ENCODE data around the gene LDHA.

Gene LDHA

GRCh38 chr11:18383388-18384156 lies 10.8 kb upstream of the LDHA start:
- Histone ChIP-seq H3K27me3 (ENCODE audit: insufficient read depth, low read depth) (no peaks in the 10 kb centered on the region), H3K9ac (peak overlapping the region; percentile 79), H3K27ac (peak overlapping the region; percentile 99), H3K4me1 (ENCODE audit: low read depth, poor library complexity, severe bottlenecking) (peaks cover 37% of the 10 kb centered on the region), H3K4me2 (peak overlapping the region; percentile 87), H3K36me3 (ENCODE audit: insufficient read depth) (no peaks in the 10 kb centered on the region), H2AFZ (ENCODE audit: low read depth) (peak overlapping the region; percentile 88), H4K20me1 (ENCODE audit: insufficient read depth) (no peaks in the 10 kb centered on the region), H3K4me3 (IDR thresholded peaks at IDR 0.05; ENCODE audit: insufficient read depth, low read depth, low read length) (no peak overlapping the region), H3K79me2 (ENCODE audit: insufficient read depth, low read depth) (no peaks in the 10 kb centered on the region)
- no peak for TF ChIP-seq CTCF (conservative IDR thresholded peaks at IDR 0.05; ENCODE audit: low read depth, low read length)

DNA sequence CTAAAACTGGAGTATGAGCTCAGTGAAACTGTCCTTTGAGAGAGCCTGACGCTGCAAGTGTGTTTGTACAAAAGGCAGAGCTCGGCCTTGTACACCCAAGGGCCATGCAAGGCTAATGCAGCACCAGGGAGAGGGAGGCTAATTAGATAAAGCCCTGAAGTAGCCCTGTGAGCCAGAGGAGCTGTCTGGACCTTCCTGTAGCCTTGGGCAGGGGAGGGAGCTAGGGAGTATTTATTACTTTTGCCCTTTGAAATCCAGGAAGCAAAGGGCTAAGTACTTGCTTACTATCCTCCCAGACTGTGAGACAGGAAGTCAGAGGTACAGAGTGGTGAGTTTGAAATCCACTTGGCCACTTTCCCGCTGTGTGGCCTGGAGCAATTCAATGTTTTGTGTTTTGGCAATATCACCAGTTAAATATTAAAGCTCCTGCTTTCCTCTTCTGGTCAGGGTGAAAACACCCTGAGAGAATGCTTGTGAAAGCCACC lies 10.2 kb upstream of the LDHA start:
- H3K9ac ChIP-seq: peak overlapping the region; percentile 79
- TF ChIP-seq CTCF (conservative IDR thresholded peaks at IDR 0.05; ENCODE audit: low read depth, low read length): no peak
- peak overlapping the region; percentile 99 for H3K27ac ChIP-seq
- no peaks in the 10 kb centered on the region for H3K36me3 ChIP-seq (ENCODE audit: insufficient read depth)
- no peaks in the 10 kb centered on the region for H3K27me3 ChIP-seq (ENCODE audit: insufficient read depth, low read depth)
- H2AFZ ChIP-seq (ENCODE audit: low read depth): peak overlapping the region; percentile 88
- no peaks in the 10 kb centered on the region for H4K20me1 ChIP-seq (ENCODE audit: insufficient read depth)
- H3K4me1 ChIP-seq (ENCODE audit: low read depth, poor library complexity, severe bottlenecking): peaks cover 37% of the 10 kb centered on the region
- no peaks in the 10 kb centered on the region for H3K79me2 ChIP-seq (ENCODE audit: insufficient read depth, low read depth)
- H3K4me3 ChIP-seq (IDR thresholded peaks at IDR 0.05; ENCODE audit: insufficient read depth, low read depth, low read length): no peak overlapping the region
- peak overlapping the region; percentile 87 for H3K4me2 ChIP-seq

DNA sequence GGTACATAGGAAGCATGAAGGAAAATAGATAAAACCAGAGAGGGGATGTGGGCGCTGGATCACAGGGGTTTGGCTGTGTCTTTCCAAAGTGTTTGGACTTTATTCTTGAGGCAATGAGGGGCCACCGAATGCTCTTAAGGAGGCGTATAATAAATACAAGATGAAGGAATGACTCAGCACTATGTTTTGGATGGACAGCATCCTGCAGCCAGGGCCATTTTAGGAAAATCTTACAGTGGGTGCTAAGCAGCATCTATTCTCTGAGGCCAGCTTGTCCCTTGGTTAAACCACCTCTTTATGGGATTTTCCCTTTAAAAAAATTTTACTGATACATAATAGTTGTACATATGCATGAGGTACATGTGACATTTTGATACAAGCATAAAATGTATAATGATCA lies 4.3 kb upstream of the LDHA start:
- Histone ChIP-seq H3K4me1 (ENCODE audit: low read depth, poor library complexity, severe bottlenecking) (peaks cover 46% of the 10 kb centered on the region), H3K27ac (no peak overlapping the region), H2AFZ (ENCODE audit: low read depth) (no peak overlapping the region), H3K4me2 (no peak overlapping the region), H3K36me3 (ENCODE audit: insufficient read depth) (no peaks in the 10 kb centered on the region), H3K79me2 (ENCODE audit: insufficient read depth, low read depth) (peaks cover 8% of the 10 kb centered on the region), H3K4me3 (IDR thresholded peaks at IDR 0.05; ENCODE audit: insufficient read depth, low read depth, low read length) (no peak overlapping the region), H4K20me1 (ENCODE audit: insufficient read depth) (no peaks in the 10 kb centered on the region), H3K9ac (no peak overlapping the region), H3K27me3 (ENCODE audit: insufficient read depth, low read depth) (no peaks in the 10 kb centered on the region)
- no peak for TF ChIP-seq CTCF (conservative IDR thresholded peaks at IDR 0.05; ENCODE audit: low read depth, low read length)

GRCh38 chr11:18392434-18393321 lies 1.7 kb upstream of the LDHA start:
- Histone ChIP-seq H3K79me2 (ENCODE audit: insufficient read depth, low read depth) (peaks cover 32% of the 10 kb centered on the region), H3K36me3 (ENCODE audit: insufficient read depth) (peaks cover 10% of the 10 kb centered on the region; the same call in 1 of the 2 replicates), H3K4me2 (peak overlapping the region; percentile 61), H3K9ac (peak overlapping the region; percentile 14; the same call in 1 of the 2 replicates), H3K4me3 (IDR thresholded peaks at IDR 0.05; ENCODE audit: insufficient read depth, low read depth, low read length) (no peak overlapping the region), H4K20me1 (ENCODE audit: insufficient read depth) (peaks cover 14% of the 10 kb centered on the region), H2AFZ (ENCODE audit: low read depth) (peak overlapping the region; percentile 19; the same call in 1 of the 2 replicates), H3K4me1 (ENCODE audit: low read depth, poor library complexity, severe bottlenecking) (peaks cover 52% of the 10 kb centered on the region), H3K27ac (peak overlapping the region; percentile 40), H3K27me3 (ENCODE audit: insufficient read depth, low read depth) (no peaks in the 10 kb centered on the region)
- no peak for TF ChIP-seq CTCF (conservative IDR thresholded peaks at IDR 0.05; ENCODE audit: low read depth, low read length)
